ENCODE data around the gene TMEM156. TPM values are rescaled to one million over a fixed set of nuclear protein-coding genes. Genes with fewer than 3 reads are reported as not detected.

TMEM156 gene
- total and polyA plus RNA-seq, 2 donors (not counting 3 experiments of a cell fraction or from before 2014, with no cell fraction given) = 0.39 to 1.00 TPM

DNA sequence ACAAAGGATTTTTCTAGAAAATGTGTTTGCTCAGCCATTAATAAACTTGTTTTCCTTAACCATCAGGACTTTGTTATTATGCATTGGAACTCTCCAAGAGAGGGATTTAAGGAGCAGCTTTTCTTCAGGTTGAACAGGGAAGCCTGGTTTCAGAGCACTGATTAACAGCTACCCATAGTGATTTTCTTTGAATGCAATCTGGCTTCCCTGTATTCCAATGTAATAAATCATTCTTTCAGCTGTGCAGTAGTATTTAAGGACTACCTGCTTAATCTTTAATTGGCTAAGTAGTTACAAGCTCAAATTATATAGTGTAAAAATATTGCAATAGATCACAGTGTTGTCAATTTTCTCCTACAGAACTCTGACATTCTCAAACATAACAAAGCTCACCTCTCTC is 77.5 kb downstream of the TMEM156 start:
- CTCF ChIA-PET = interaction anchor here (5.0 kb wide), 1 partner anchor 180 kb away, joined by 18 read pairs; no protein-coding TSS in a partner anchor
- Histone ChIP-seq H3K27me3 (ENCODE audit: control insufficient read depth in 2 of 2, insufficient read depth in 2 of 2, low read length in 2 of 2) (peaks cover 14 to 17% of the 10 kb centered on the region in 2 experiments), H3K9ac (replicated peaks; ENCODE audit: extremely low read depth, insufficient read depth, low read length) (no peak overlapping the region), H4K20me1 (replicated peaks; ENCODE audit: control insufficient read depth, extremely low read depth, insufficient read depth, low read length) (no peaks in the 10 kb centered on the region), H2AFZ (ENCODE audit: low read depth, low read length) (no peak overlapping the region), H3K36me3 (ENCODE audit: control insufficient read depth in 2 of 2, extremely low read depth in 1 of 2, insufficient read depth in 2 of 2, low read length in 2 of 2) (no peaks in the 10 kb centered on the region), H3K79me2 (ENCODE audit: control insufficient read depth, insufficient read depth, low read length) (no peaks in the 10 kb centered on the region), H3K4me2 (ENCODE audit: insufficient read depth, low read length) (no peak overlapping the region), H3K9me3 (replicated peaks; ENCODE audit: control insufficient read depth, insufficient read depth, low read length) (no peaks in the 10 kb centered on the region), H3K4me3 (replicated peaks in 1 of 3; ENCODE audit: insufficient read depth in 1 of 3, low read depth in 1 of 3, low read length in 3 of 3) (no peak overlapping the region), H3K27ac (ENCODE audit: insufficient read depth, low read depth, low read length) (no peak overlapping the region), H3K4me1 (ENCODE audit: control insufficient read depth, extremely low read depth, insufficient read depth, low read length) (no peaks in the 10 kb centered on the region), H3K9me1 (replicated peaks; ENCODE audit: control insufficient read depth, extremely low read depth, insufficient read depth, low read length) (no peaks in the 10 kb centered on the region)
- DNase-seq (ENCODE audit: low read depth, low spot score) = no peak
- dilution Hi-C loops (cut with MboI; ENCODE audit: extremely low pct_ligation_motif_present, low sequenced_read_pairs) (no loop called here), intact Hi-C loops (cut with micrococcal nuclease) (no loop called here)
- BruUV-seq (replicated peaks) = no TSS peak
- no peak for FAIRE-seq
- POLR2A ChIA-PET = no interaction called here
- TF ChIP-seq GATA2 (IDR thresholded peaks at IDR 0.05; ENCODE audit: insufficient read depth, insufficient read length, low read depth, low read length) = no peak
- TF ChIP-seq POLR2A (IDR thresholded peaks at IDR 0.05; ENCODE audit: low read depth, low read length) = no peak
- TF ChIP-seq CTCF (IDR thresholded peaks at IDR 0.05; ENCODE audit: extremely low read depth in 1 of 2, insufficient read depth in 1 of 2, low read depth in 1 of 2, low read length in 2 of 2) = no peak
- TF ChIP-seq MYC (IDR thresholded peaks at IDR 0.05; ENCODE audit: low read depth, low read length) = no peak
- no peak for TF ChIP-seq POLR2AphosphoS5 (IDR thresholded peaks at IDR 0.05; ENCODE audit: insufficient read depth, low read depth, low read length)
- no peak for TF ChIP-seq EZH2 (IDR thresholded peaks at IDR 0.05; ENCODE audit: borderline replicate concordance, low read depth, low read length, severe bottlenecking)
- TF ChIP-seq JUN (IDR thresholded peaks at IDR 0.05; ENCODE audit: borderline replicate concordance, insufficient read depth, insufficient read length, low read depth) = no peak
- no peak for TF ChIP-seq MAX (IDR thresholded peaks at IDR 0.05; ENCODE audit: insufficient read depth, insufficient read length)
- TF ChIP-seq FOS (IDR thresholded peaks at IDR 0.05; ENCODE audit: borderline replicate concordance, insufficient read depth, low read length) = no peak
